ENCODE data around the gene CLINT1.

GRCh38 chr5:157799578-157799977, 59.4 kb downstream of the CLINT1 start:
- TF ChIP-seq POLR2A (IDR thresholded peaks at IDR 0.05; ENCODE audit: insufficient read depth in 1 of 2, low read depth in 2 of 2, low read length in 2 of 2) (no peak), TOE1 (CRISPR knock-in tag; IDR thresholded peaks at IDR 0.05) (no peak), CBX5 (CRISPR knock-in tag; IDR thresholded peaks at IDR 0.05; ENCODE audit: borderline replicate concordance) (no peak), KDM6A (CRISPR knock-in tag; IDR thresholded peaks at IDR 0.05; ENCODE audit: low read depth) (no peak), BCLAF1 (IDR thresholded peaks at IDR 0.05) (no peak), TP53 (CRISPR knock-in tag; conservative IDR thresholded peaks at IDR 0.05) (no peak), CBFB (CRISPR knock-in tag; IDR thresholded peaks at IDR 0.05) (no peak), JDP2 (CRISPR knock-in tag; IDR thresholded peaks at IDR 0.05; ENCODE audit: borderline replicate concordance) (no peak), KLF15 (CRISPR knock-in tag; IDR thresholded peaks at IDR 0.05; ENCODE audit: borderline replicate concordance) (no peak)
- TF ChIP-seq, protein P1, sequence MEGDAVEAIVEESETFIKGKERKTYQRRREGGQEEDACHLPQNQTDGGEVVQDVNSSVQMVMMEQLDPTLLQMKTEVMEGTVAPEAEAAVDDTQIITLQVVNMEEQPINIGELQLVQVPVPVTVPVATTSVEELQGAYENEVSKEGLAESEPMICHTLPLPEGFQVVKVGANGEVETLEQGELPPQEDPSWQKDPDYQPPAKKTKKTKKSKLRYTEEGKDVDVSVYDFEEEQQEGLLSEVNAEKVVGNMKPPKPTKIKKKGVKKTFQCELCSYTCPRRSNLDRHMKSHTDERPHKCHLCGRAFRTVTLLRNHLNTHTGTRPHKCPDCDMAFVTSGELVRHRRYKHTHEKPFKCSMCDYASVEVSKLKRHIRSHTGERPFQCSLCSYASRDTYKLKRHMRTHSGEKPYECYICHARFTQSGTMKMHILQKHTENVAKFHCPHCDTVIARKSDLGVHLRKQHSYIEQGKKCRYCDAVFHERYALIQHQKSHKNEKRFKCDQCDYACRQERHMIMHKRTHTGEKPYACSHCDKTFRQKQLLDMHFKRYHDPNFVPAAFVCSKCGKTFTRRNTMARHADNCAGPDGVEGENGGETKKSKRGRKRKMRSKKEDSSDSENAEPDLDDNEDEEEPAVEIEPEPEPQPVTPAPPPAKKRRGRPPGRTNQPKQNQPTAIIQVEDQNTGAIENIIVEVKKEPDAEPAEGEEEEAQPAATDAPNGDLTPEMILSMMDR (CRISPR knock-in tag; IDR thresholded peaks at IDR 0.05) = no peak

Measured in HepG2 (cell line).